Measurements from ENCODE around the gene ALDH1B1. TPM values are rescaled to one million over a fixed set of nuclear protein-coding genes. Genes with fewer than 3 reads are reported as not detected.

Gene ALDH1B1
- polyA plus RNA-seq, 1 donor (not counting 4 experiments of a cell fraction or from before 2014, with no cell fraction given), result 14.4 TPM

GRCh38 chr9:38343552-38343951 lies 49.0 kb upstream of the ALDH1B1 start:
- DNase-seq (ENCODE audit: low read depth, low spot score) (no peak), FAIRE-seq (no peak)
- H3K27me3 ChIP-seq (ENCODE audit: control insufficient read depth, extremely low read depth, insufficient read depth, low read length), result peaks cover 24% of the 10 kb centered on the region
- H2AFZ ChIP-seq (ENCODE audit: control insufficient read depth, low read length), result no peak overlapping the region
- no peaks in the 10 kb centered on the region for H3K79me2 ChIP-seq (ENCODE audit: control insufficient read depth, insufficient read depth, low read length)
- no peak overlapping the region for H3K4me2 ChIP-seq (ENCODE audit: control insufficient read depth, extremely low read depth, insufficient read depth, low read depth, low read length)
- H3K27ac ChIP-seq (ENCODE audit: control insufficient read depth, insufficient read depth, low read length), result no peak overlapping the region
- H3K36me3 ChIP-seq (ENCODE audit: control insufficient read depth in 2 of 2, extremely low read depth in 1 of 2, insufficient read depth in 2 of 2, low read length in 2 of 2), result no peaks in the 10 kb centered on the region
- dilution Hi-C loops (cut with MboI; ENCODE audit: extremely low pct_ligation_motif_present, low sequenced_read_pairs), result no loop called here
- H3K4me1 ChIP-seq (ENCODE audit: control insufficient read depth, extremely low read depth, insufficient read depth, low read length), result no peaks in the 10 kb centered on the region
- no peaks in the 10 kb centered on the region for H4K20me1 ChIP-seq (ENCODE audit: control insufficient read depth, extremely low read depth, insufficient read depth, low read length)
- no peak overlapping the region for H3K4me3 ChIP-seq (ENCODE audit: control insufficient read depth in 2 of 3, extremely low read depth in 1 of 3, insufficient read depth in 2 of 3, low read depth in 1 of 3, low read length in 3 of 3)
- no peaks in the 10 kb centered on the region for H3K9me3 ChIP-seq (ENCODE audit: control insufficient read depth, low read depth, low read length)
- TF ChIP-seq CTCF (optimal IDR thresholded peaks at IDR 0.05 in 1 of 3, IDR thresholded peaks at IDR 0.05 in 1 of 3, conservative IDR thresholded peaks at IDR 0.05 in 1 of 3; ENCODE audit: extremely low read depth in 1 of 3, insufficient read depth in 2 of 3, low read length in 3 of 3), result no peak
- TF ChIP-seq EZH2 (IDR thresholded peaks at IDR 0.05; ENCODE audit: low read length), result no peak
- H3K9me1 ChIP-seq (ENCODE audit: control insufficient read depth, extremely low read depth, insufficient read depth, low read length), result no peaks in the 10 kb centered on the region
- no peak overlapping the region for H3K9ac ChIP-seq (ENCODE audit: control insufficient read depth, extremely low read depth, insufficient read depth, low read length)

GRCh38 chr9:38344566-38345324 lies 47.8 kb upstream of the ALDH1B1 start:
- H3K27me3 ChIP-seq (ENCODE audit: control insufficient read depth, extremely low read depth, insufficient read depth, low read length), result peaks cover 24% of the 10 kb centered on the region
- no peak overlapping the region for H3K4me2 ChIP-seq (ENCODE audit: control insufficient read depth, extremely low read depth, insufficient read depth, low read depth, low read length)
- no peaks in the 10 kb centered on the region for H3K4me1 ChIP-seq (ENCODE audit: control insufficient read depth, extremely low read depth, insufficient read depth, low read length)
- H4K20me1 ChIP-seq (ENCODE audit: control insufficient read depth, extremely low read depth, insufficient read depth, low read length), result no peaks in the 10 kb centered on the region
- TF ChIP-seq CTCF (optimal IDR thresholded peaks at IDR 0.05 in 1 of 3, IDR thresholded peaks at IDR 0.05 in 1 of 3, conservative IDR thresholded peaks at IDR 0.05 in 1 of 3; ENCODE audit: extremely low read depth in 1 of 3, insufficient read depth in 2 of 3, low read length in 3 of 3), result no peak
- TF ChIP-seq EZH2 (IDR thresholded peaks at IDR 0.05; ENCODE audit: low read length), result no peak
- H3K9ac ChIP-seq (ENCODE audit: control insufficient read depth, extremely low read depth, insufficient read depth, low read length), result no peak overlapping the region
- H2AFZ ChIP-seq (ENCODE audit: control insufficient read depth, low read length), result no peak overlapping the region
- H3K36me3 ChIP-seq (ENCODE audit: control insufficient read depth in 2 of 2, extremely low read depth in 1 of 2, insufficient read depth in 2 of 2, low read length in 2 of 2), result no peaks in the 10 kb centered on the region
- dilution Hi-C loops (cut with MboI; ENCODE audit: extremely low pct_ligation_motif_present, low sequenced_read_pairs), result no loop called here
- H3K4me3 ChIP-seq (ENCODE audit: control insufficient read depth in 2 of 3, extremely low read depth in 1 of 3, insufficient read depth in 2 of 3, low read depth in 1 of 3, low read length in 3 of 3), result no peak overlapping the region
- H3K27ac ChIP-seq (ENCODE audit: control insufficient read depth, insufficient read depth, low read length), result no peak overlapping the region
- no peak for FAIRE-seq
- DNase-seq (ENCODE audit: low read depth, low spot score), result no peak
- H3K9me1 ChIP-seq (ENCODE audit: control insufficient read depth, extremely low read depth, insufficient read depth, low read length), result no peaks in the 10 kb centered on the region
- H3K79me2 ChIP-seq (ENCODE audit: control insufficient read depth, insufficient read depth, low read length), result no peaks in the 10 kb centered on the region
- no peaks in the 10 kb centered on the region for H3K9me3 ChIP-seq (ENCODE audit: control insufficient read depth, low read depth, low read length)

Measured in keratinocyte (primary cell).